Left lobe of liver (tissue), 2 donors: ENCODE data around the gene SPATA31C1. TPM values are rescaled to one million over a fixed set of nuclear protein-coding genes. Genes with fewer than 3 reads are reported as not detected.
A peak's percentile ranks its signal among the peaks of the same experiment; 100 is the strongest.
"Not testable (repeated sequence)": the region's sequence is repeated elsewhere in the genome, so short reads cannot be mapped to it uniquely, and the experiment has no call there.

ENCODE experiments used
- ATAC-seq: fragments of 200-7000 bp; cut with Tn5 transposase; one replicate; pipeline ENCODE4 v1.9.1; 2020; ENCODE audit warnings: mild to moderate bottlenecking, moderate library complexity
- DNase-seq: peaks from one replicate; pipeline ENCODE4 v3.0.0-alpha.2; 2020; ENCODE audit warnings: low spot score
- total RNA-seq: library from RNA; stranded (reverse); gene quantifications from one replicate; pipeline ENCODE4 v1.2.1, GENCODE V29; 2021
- donor health status: DM: no; HTN: no; CAD: no; lungs with moderate emphysema.
- donor health status: DM: no; HTN: yes; CAD: no.

The SPATA31C1 gene
- total RNA-seq, 1 donor from 2014 or later, result not detected

GRCh38 chr9:87886210-87886932 is 31.4 kb upstream of the SPATA31C1 start:
- no peak for DNase-seq
- ATAC-seq, result no peak

- ATAC-seq (no peak), DNase-seq (no peak)
Measured at GRCh38 chr9:87886933-87887505, 30.7 kb upstream of the SPATA31C1 start.

GRCh38 chr9:87887661-87888480 is 29.9 kb upstream of the SPATA31C1 start:
- ATAC-seq (no peak), DNase-seq (no peak)

GRCh38 chr9:87888501-87888900 is 29.3 kb upstream of the SPATA31C1 start:
- no peak for ATAC-seq
- DNase-seq, result no peak

GRCh38 chr9:87889065-87889881 is 28.5 kb upstream of the SPATA31C1 start:
- DNase-seq, result no peak
- no peak for ATAC-seq

GRCh38 chr9:87889882-87890252 is 27.9 kb upstream of the SPATA31C1 start:
- no peak for ATAC-seq
- no peak for DNase-seq

- DNase-seq (no peak), ATAC-seq (no peak)
Measured at GRCh38 chr9:87890837-87891236, 26.9 kb upstream of the SPATA31C1 start.

GRCh38 chr9:87891754-87892153 is 26.0 kb upstream of the SPATA31C1 start:
- no peak for DNase-seq
- no peak for ATAC-seq

GRCh38 chr9:87892956-87893355 is 24.8 kb upstream of the SPATA31C1 start:
- no peak for ATAC-seq
- DNase-seq, result no peak

GRCh38 chr9:87894998-87895625 is 22.6 kb upstream of the SPATA31C1 start:
- ATAC-seq, result no peak
- no peak for DNase-seq

- no peak for DNase-seq
- ATAC-seq, result no peak
Measured at GRCh38 chr9:87896891-87897290, 20.9 kb upstream of the SPATA31C1 start.

GRCh38 chr9:87898151-87898550 is 19.6 kb upstream of the SPATA31C1 start:
- DNase-seq, result no peak
- no peak for ATAC-seq

- not testable (repeated sequence) for ATAC-seq, DNase-seq
Measured at GRCh38 chr9:87902371-87902770, 15.4 kb upstream of the SPATA31C1 start.

GRCh38 chr9:87909310-87910041 is 8.3 kb upstream of the SPATA31C1 start:
- ATAC-seq, result peak; percentile 98
- peak; percentile 94 for DNase-seq

- no peak for ATAC-seq
- no peak for DNase-seq
Measured at GRCh38 chr9:87910821-87911220, 6.9 kb upstream of the SPATA31C1 start.

GRCh38 chr9:87919013-87919412 is 1.3 kb downstream of the SPATA31C1 start:
- ATAC-seq, DNase-seq: not testable (repeated sequence)

GRCh38 chr9:87921561-87921960 is 3.8 kb downstream of the SPATA31C1 start:
- not testable (repeated sequence) for ATAC-seq

GRCh38 chr9:87923012-87923411 is 5.2 kb downstream of the SPATA31C1 start:
- DNase-seq, ATAC-seq: not testable (repeated sequence)

More at GRCh38 chr9:87921561-87921960, 3.8 kb downstream of the SPATA31C1 start:
- not testable (repeated sequence) for DNase-seq

GRCh38 chr9:87924851-87925250 is 7.1 kb downstream of the SPATA31C1 start:
- not testable (repeated sequence) for ATAC-seq, DNase-seq

- ATAC-seq, DNase-seq: not testable (repeated sequence)
Measured at GRCh38 chr9:87929152-87929551, 11.4 kb downstream of the SPATA31C1 start.
